Trophoblast cell (in vitro differentiated cells and primary cell): ENCODE results near the gene COBLL1.

ENCODE experiments used
- DNase-seq, 2 donors: peaks; one replicate each; pipeline ENCODE4 v3.0.0-alpha.2; 2016
- H2AFZ ChIP-seq: 2 replicates; pipeline ENCODE4 v1.6.1; 2013; ENCODE audit warnings: low read length, moderate library complexity, mild to moderate bottlenecking; ENCODE audit not compliant: insufficient read depth, poor library complexity
- H2AK5ac ChIP-seq: 2 replicates; pipeline ENCODE4 v1.6.1; 2013; ENCODE audit warnings: mild to moderate bottlenecking, low read length
- H2BK120ac ChIP-seq: 2 replicates; pipeline ENCODE4 v1.6.1; 2013; ENCODE audit warnings: low read length, mild to moderate bottlenecking, moderate library complexity; ENCODE audit not compliant: insufficient read depth, poor library complexity
- H2BK12ac ChIP-seq: 2 replicates; pipeline ENCODE4 v1.6.1; 2013; ENCODE audit warnings: mild to moderate bottlenecking, low read length, moderate library complexity
- H2BK5ac ChIP-seq: 2 replicates; pipeline ENCODE4 v1.6.1; 2013; ENCODE audit warnings: low read length, low read depth, moderate library complexity, mild to moderate bottlenecking; ENCODE audit not compliant: poor library complexity
- H3K14ac ChIP-seq: 2 replicates; pipeline ENCODE4 v1.6.1; 2013; ENCODE audit warnings: mild to moderate bottlenecking, low read length
- H3K18ac ChIP-seq: 2 replicates; pipeline ENCODE4 v1.6.1; 2013; ENCODE audit warnings: mild to moderate bottlenecking, low read length
- H3K23ac ChIP-seq: 2 replicates; pipeline ENCODE4 v1.6.1; 2013; ENCODE audit warnings: low read length
- H3K27ac ChIP-seq: 2 replicates; pipeline ENCODE4 v1.5.1; 2013; ENCODE audit warnings: low read depth, mild to moderate bottlenecking, inconsistent platforms, low read length, moderate library complexity
- H3K27me3 ChIP-seq: 2 replicates; pipeline ENCODE4 v1.6.1; 2013; ENCODE audit warnings: inconsistent platforms, mild to moderate bottlenecking, low read length, moderate library complexity; ENCODE audit not compliant: insufficient read depth
- H3K36me3 ChIP-seq, 2 experiments: 1 replicate in 1 of 2; 2 replicates in 1 of 2; pipeline ENCODE4 v1.6.1; 2013; ENCODE audit warnings: low read length in 2 of 2, mild to moderate bottlenecking in 2 of 2, moderate library complexity in 1 of 2; ENCODE audit not compliant: insufficient read depth in 2 of 2, control insufficient read depth in 1 of 2
- H3K4ac ChIP-seq: 2 replicates; pipeline ENCODE4 v1.6.1; 2013; ENCODE audit warnings: low read depth, mild to moderate bottlenecking, low read length, moderate library complexity
- H3K4me1 ChIP-seq, 2 experiments: 1 replicate in 1 of 2; 2 replicates in 1 of 2; pipeline ENCODE4 v1.6.1; 2013; ENCODE audit warnings: low read length in 2 of 2, mild to moderate bottlenecking in 2 of 2, moderate library complexity in 1 of 2; ENCODE audit not compliant: insufficient read depth in 2 of 2, control insufficient read depth in 1 of 2
- H3K4me2 ChIP-seq: 2 replicates; pipeline ENCODE4 v1.6.1; 2013; ENCODE audit warnings: inconsistent platforms, mild to moderate bottlenecking, low read length, moderate library complexity
- H3K4me3 ChIP-seq: 2 replicates; pipeline ENCODE4 v1.5.1; 2013; ENCODE audit warnings: mild to moderate bottlenecking, low read depth, low read length, inconsistent platforms
- H3K79me1 ChIP-seq: one replicate; pipeline ENCODE4 v1.6.1; 2013; ENCODE audit warnings: low read length
- H3K79me2 ChIP-seq: 2 replicates; pipeline ENCODE4 v1.6.1; 2013; ENCODE audit warnings: low read length, mild to moderate bottlenecking; ENCODE audit not compliant: control insufficient read depth, insufficient read depth, poor library complexity
- H3K9ac ChIP-seq: 2 replicates; pipeline ENCODE4 v1.6.1; 2013; ENCODE audit warnings: mild to moderate bottlenecking, low read length
- H3K9me3 ChIP-seq: 2 replicates; pipeline ENCODE4 v1.6.1; 2013; ENCODE audit warnings: low read depth, mild to moderate bottlenecking, control low read depth, inconsistent platforms, low read length; ENCODE audit not compliant: insufficient read depth
- H4K12ac ChIP-seq: 2 replicates; pipeline ENCODE4 v1.6.1; 2013; ENCODE audit warnings: low read depth, mild to moderate bottlenecking, low read length, moderate library complexity
- H4K8ac ChIP-seq: 2 replicates; pipeline ENCODE4 v1.6.1; 2013; ENCODE audit warnings: low read depth, mild to moderate bottlenecking, low read length, moderate library complexity
- H4K91ac ChIP-seq: one replicate; pipeline ENCODE4 v1.6.1; 2013; ENCODE audit warnings: low read depth, mild to moderate bottlenecking, low read length, moderate library complexity
- WGBS: extraction: QIAGEN DNeasy Blood & Tissue Kit; methylation state at CpG from one replicate; pipeline ENCODE4 v1.1.7; 2013; ENCODE audit warnings: missing lambda C conversion rate; ENCODE audit not compliant: insufficient read length, insufficient coverage; ENCODE audit errors: extremely low coverage; 5-methylcytosine and 5-hydroxymethylcytosine counted together

Gene COBLL1

GRCh38 chr2:164662868-164663631, 178.6 kb downstream of the COBLL1 start:
- WGBS = no CpG with 5 or more reads among the region's 1 CpG
- no peak overlapping the region for H3K4me2 ChIP-seq
- H2BK12ac ChIP-seq = no peak overlapping the region

GRCh38 chr2:164662066-164662465, 179.6 kb downstream of the COBLL1 start:
- no peak overlapping the region for H2AK5ac ChIP-seq
- no peaks in the 10 kb centered on the region for H3K4me1 ChIP-seq
- H3K4me3 ChIP-seq = no peak overlapping the region
- H4K12ac ChIP-seq = no peak overlapping the region
- peaks cover 1 to 3% of the 10 kb centered on the region in 2 experiments for H3K36me3 ChIP-seq
- DNase-seq = no peak
- no CpG with 5 or more reads among the region's 1 CpG for WGBS
- no peak overlapping the region for H2BK12ac ChIP-seq
- H3K27ac ChIP-seq = no peak overlapping the region
- H4K8ac ChIP-seq = no peak overlapping the region
- no peak overlapping the region for H2BK5ac ChIP-seq
- no peak overlapping the region for H2BK120ac ChIP-seq
- no peak overlapping the region for H3K23ac ChIP-seq
- H3K4ac ChIP-seq = no peak overlapping the region
- no peak overlapping the region for H3K4me2 ChIP-seq
- H3K9ac ChIP-seq = no peak overlapping the region
- no peak overlapping the region for H3K14ac ChIP-seq
- H3K18ac ChIP-seq = no peak overlapping the region
- no peak overlapping the region for H4K91ac ChIP-seq
- no peaks in the 10 kb centered on the region for H3K9me3 ChIP-seq
- no peaks in the 10 kb centered on the region for H3K27me3 ChIP-seq
- H2AFZ ChIP-seq = no peak overlapping the region
- no peaks in the 10 kb centered on the region for H3K79me2 ChIP-seq
- H3K79me1 ChIP-seq = no peaks in the 10 kb centered on the region

More at GRCh38 chr2:164662868-164663631, 178.6 kb downstream of the COBLL1 start:
- no peaks in the 10 kb centered on the region for H3K4me1 ChIP-seq
- no peak overlapping the region for H4K8ac ChIP-seq
- no peaks in the 10 kb centered on the region for H3K79me1 ChIP-seq
- no peak overlapping the region for H4K12ac ChIP-seq
- peaks cover 0 to 2% of the 10 kb centered on the region in 2 experiments for H3K36me3 ChIP-seq
- H3K4ac ChIP-seq = no peak overlapping the region
- H3K18ac ChIP-seq = no peak overlapping the region
- no peak overlapping the region for H2BK5ac ChIP-seq
- DNase-seq = no peak
- H3K4me3 ChIP-seq = no peak overlapping the region
- H3K14ac ChIP-seq = no peak overlapping the region
- no peak overlapping the region for H3K23ac ChIP-seq
- no peak overlapping the region for H2AFZ ChIP-seq
- H3K9me3 ChIP-seq = no peaks in the 10 kb centered on the region
- no peak overlapping the region for H3K27ac ChIP-seq
- H2AK5ac ChIP-seq = no peak overlapping the region
- H3K27me3 ChIP-seq = no peaks in the 10 kb centered on the region
- no peak overlapping the region for H4K91ac ChIP-seq
- H3K79me2 ChIP-seq = no peaks in the 10 kb centered on the region
- no peak overlapping the region for H3K9ac ChIP-seq
- no peak overlapping the region for H2BK120ac ChIP-seq

- Histone ChIP-seq H2BK5ac (no peak overlapping the region), H3K4me2 (no peak overlapping the region), H3K79me2 (no peaks in the 10 kb centered on the region), H4K91ac (no peak overlapping the region), H3K36me3 (peaks cover 2 to 3% of the 10 kb centered on the region in 2 experiments), H3K4me1 (no peaks in the 10 kb centered on the region), H2BK12ac (no peak overlapping the region), H3K23ac (no peak overlapping the region), H2AFZ (no peak overlapping the region), H4K12ac (no peak overlapping the region), H3K9ac (no peak overlapping the region), H3K27ac (no peak overlapping the region), H3K4me3 (no peak overlapping the region), H3K14ac (no peak overlapping the region), H4K8ac (no peak overlapping the region), H2AK5ac (no peak overlapping the region), H3K4ac (no peak overlapping the region), H3K18ac (no peak overlapping the region), H3K79me1 (no peaks in the 10 kb centered on the region), H2BK120ac (no peak overlapping the region), H3K9me3 (no peaks in the 10 kb centered on the region), H3K27me3 (no peaks in the 10 kb centered on the region)
- peak in 1 of 2 donors; percentile 37 for DNase-seq
These were observed 180.3 kb downstream of the COBLL1 start for GRCh38 chr2:164661349-164661748.

DNA sequence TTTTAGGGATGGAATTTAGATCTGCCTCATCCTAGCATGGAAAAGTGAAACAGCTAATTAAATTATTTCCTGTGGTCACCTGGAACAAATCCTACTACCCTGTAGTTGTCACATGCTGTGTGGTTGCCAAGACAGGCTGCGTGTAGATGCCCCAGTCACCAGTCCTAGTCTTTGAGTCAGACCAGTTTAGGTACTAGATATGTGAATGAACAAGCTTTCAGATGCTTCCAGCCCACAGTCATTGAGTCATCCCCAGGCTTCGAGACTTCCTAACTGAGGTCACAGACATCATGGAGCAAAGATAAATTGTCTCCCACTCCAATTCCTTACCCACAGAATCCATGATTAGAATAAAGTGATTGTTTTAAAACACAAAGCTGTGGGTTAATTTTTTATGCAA, 184.5 kb downstream of the COBLL1 start:
- no peak overlapping the region for H4K8ac ChIP-seq
- no peaks in the 10 kb centered on the region for H3K79me2 ChIP-seq
- H3K27ac ChIP-seq = no peak overlapping the region
- no peaks in the 10 kb centered on the region for H3K9me3 ChIP-seq
- H4K91ac ChIP-seq = no peak overlapping the region
- H3K4me2 ChIP-seq = no peak overlapping the region
- H2AFZ ChIP-seq = no peak overlapping the region
- H3K4me3 ChIP-seq = no peak overlapping the region
- no peak overlapping the region for H3K18ac ChIP-seq
- no peak overlapping the region for H4K12ac ChIP-seq
- DNase-seq = no peak
- H3K36me3 ChIP-seq = peaks cover 2 to 3% of the 10 kb centered on the region in 2 experiments
- H3K79me1 ChIP-seq = no peaks in the 10 kb centered on the region
- no peak overlapping the region for H3K14ac ChIP-seq
- no peaks in the 10 kb centered on the region for H3K4me1 ChIP-seq
- no peak overlapping the region for H2BK120ac ChIP-seq
- no peak overlapping the region for H3K9ac ChIP-seq
- no CpG with 5 or more reads among the region's 2 CpGs for WGBS
- H2BK12ac ChIP-seq = no peak overlapping the region
- no peak overlapping the region for H3K23ac ChIP-seq
- no peaks in the 10 kb centered on the region for H3K27me3 ChIP-seq
- H3K4ac ChIP-seq = no peak overlapping the region
- no peak overlapping the region for H2AK5ac ChIP-seq
- no peak overlapping the region for H2BK5ac ChIP-seq
